HEK293 (cell line): Measurements from ENCODE around the gene LLGL1.

Source experiments
- BCL11A ChIP-seq: fragments of 450-650 bp; formaldehyde crosslinking; IDR thresholded peaks from 2 replicates; pipeline ENCODE4 v1.5.1; 2016; ENCODE audit warnings: low read depth, missing biosample characterization, missing genetic modification characterization
- CTCF ChIP-seq: fragments of 450-650 bp; formaldehyde crosslinking; IDR thresholded peaks from 2 replicates; pipeline ENCODE4 v1.5.1; 2016; ENCODE audit warnings: missing biosample characterization, missing genetic modification characterization
- EGR2 ChIP-seq: fragments of 450-650 bp; formaldehyde crosslinking; IDR thresholded peaks from 2 replicates; pipeline ENCODE4 v1.5.1; 2016; ENCODE audit warnings: low read depth, missing biosample characterization, missing genetic modification characterization
- KLF10 ChIP-seq: fragments of 450-650 bp; IDR thresholded peaks from 2 replicates; pipeline ENCODE4 v1.5.1; 2018; ENCODE audit warnings: missing biosample characterization, mild to moderate bottlenecking, missing genetic modification characterization
- PRDM6 ChIP-seq: fragments of 450-650 bp; formaldehyde crosslinking; IDR thresholded peaks from 2 replicates; pipeline ENCODE4 v1.5.1; 2017; ENCODE audit warnings: missing biosample characterization, missing genetic modification characterization
- SCRT1 ChIP-seq: fragments of 450-650 bp; formaldehyde crosslinking; IDR thresholded peaks from 2 replicates; pipeline ENCODE4 v1.5.1; 2016; ENCODE audit warnings: missing biosample characterization, missing genetic modification characterization, borderline replicate concordance
- SP3 ChIP-seq: fragments of 450-650 bp; formaldehyde crosslinking; IDR thresholded peaks from 2 replicates; pipeline ENCODE4 v1.5.1; 2016; ENCODE audit warnings: missing biosample characterization, missing genetic modification characterization
- TSHZ1 ChIP-seq: fragments of 450-650 bp; formaldehyde crosslinking; IDR thresholded peaks from 2 replicates; pipeline ENCODE4 v1.5.1; 2016; ENCODE audit warnings: missing biosample characterization, missing genetic modification characterization, borderline replicate concordance
- YY1 ChIP-seq: fragments of 450-650 bp; formaldehyde crosslinking; IDR thresholded peaks from 2 replicates; pipeline ENCODE4 v1.5.1; 2018; ENCODE audit warnings: missing biosample characterization, missing genetic modification characterization
- ZBTB11 ChIP-seq: fragments of 450-650 bp; formaldehyde crosslinking; conservative IDR thresholded peaks from 2 replicates; pipeline ENCODE4 v1.5.1; 2016; ENCODE audit warnings: low read depth, missing biosample characterization, missing genetic modification characterization
- ZBTB21 ChIP-seq: fragments of 450-650 bp; formaldehyde crosslinking; IDR thresholded peaks from 2 replicates; pipeline ENCODE4 v1.5.1; 2017; ENCODE audit warnings: missing biosample characterization, missing genetic modification characterization
- ZNF112 ChIP-seq: fragments of 450-650 bp; formaldehyde crosslinking; IDR thresholded peaks from 2 replicates; pipeline ENCODE4 v1.5.0; 2017; ENCODE audit warnings: missing biosample characterization, missing genetic modification characterization
- ZNF24 ChIP-seq: fragments of 450-650 bp; formaldehyde crosslinking; IDR thresholded peaks from 2 replicates; pipeline ENCODE4 v1.5.1; 2016; ENCODE audit warnings: missing biosample characterization, missing genetic modification characterization
- ZNF26 ChIP-seq: fragments of 450-650 bp; formaldehyde crosslinking; IDR thresholded peaks from 2 replicates; pipeline ENCODE4 v1.5.1; 2016; ENCODE audit warnings: missing biosample characterization, missing genetic modification characterization
- ZNF274 ChIP-seq, 2 experiments: fragments of 200-500 bp in 1 of 2; fragments of 450-650 bp in 1 of 2; sonication (Bioruptor generic) in 1 of 2; formaldehyde crosslinking in 1 of 2; IDR thresholded peaks; 2 replicates each; pipeline versions ENCODE4 v1.5.1 to v1.6.1; 2014 to 2016; ENCODE audit warnings: borderline replicate concordance in 1 of 2, inconsistent platforms in 1 of 2, low read length in 1 of 2, missing biosample characterization in 1 of 2, missing genetic modification characterization in 1 of 2
- ZNF280C ChIP-seq: fragments of 450-650 bp; formaldehyde crosslinking; IDR thresholded peaks from 2 replicates; pipeline ENCODE4 v1.5.1; 2016; ENCODE audit warnings: missing biosample characterization, missing genetic modification characterization
- ZNF324 ChIP-seq: fragments of 450-650 bp; formaldehyde crosslinking; IDR thresholded peaks from 2 replicates; pipeline ENCODE4 v1.5.1; 2016; ENCODE audit warnings: missing biosample characterization, missing genetic modification characterization
- ZNF391 ChIP-seq: fragments of 450-650 bp; formaldehyde crosslinking; IDR thresholded peaks from 2 replicates; pipeline ENCODE4 v1.5.1; 2016; ENCODE audit warnings: low read depth, missing biosample characterization, missing genetic modification characterization, borderline replicate concordance
- ZNF404 ChIP-seq: fragments of 450-650 bp; formaldehyde crosslinking; IDR thresholded peaks from 2 replicates; pipeline ENCODE4 v1.5.1; 2017; ENCODE audit warnings: missing biosample characterization, missing genetic modification characterization
- ZNF658 ChIP-seq: fragments of 450-650 bp; formaldehyde crosslinking; IDR thresholded peaks from 2 replicates; pipeline ENCODE4; 2016; ENCODE audit warnings: missing biosample characterization, missing genetic modification characterization
- ZNF664 ChIP-seq: fragments of 450-650 bp; formaldehyde crosslinking; IDR thresholded peaks from 2 replicates; pipeline ENCODE4 v1.5.1; 2016; ENCODE audit warnings: missing biosample characterization, missing genetic modification characterization
- ZNF768 ChIP-seq: fragments of 450-650 bp; formaldehyde crosslinking; IDR thresholded peaks from 2 replicates; pipeline ENCODE4 v1.5.1; 2018; ENCODE audit warnings: missing biosample characterization, mild to moderate bottlenecking, missing genetic modification characterization
- ZNF776 ChIP-seq: fragments of 450-650 bp; formaldehyde crosslinking; IDR thresholded peaks from 2 replicates; pipeline ENCODE4 v1.5.0; 2017; ENCODE audit warnings: missing biosample characterization, missing genetic modification characterization, borderline replicate concordance
- ZNF777 ChIP-seq: fragments of 450-650 bp; formaldehyde crosslinking; IDR thresholded peaks from 2 replicates; pipeline ENCODE4 v1.5.1; 2017; ENCODE audit warnings: missing biosample characterization, missing genetic modification characterization, borderline replicate concordance

LLGL1 gene

GRCh38 chr17:18260332-18261145 lies 35.1 kb downstream of the LLGL1 start, which contains the start of gene MIEF2 (continued):
- no peak for TF ChIP-seq PRDM6 (tag by site-specific recombination)
- peak; percentile 86 for TF ChIP-seq SCRT1 (tag by site-specific recombination)
- TF ChIP-seq ZNF776, result no peak
- no peak for TF ChIP-seq CTCF (tag by site-specific recombination)
- no peak for TF ChIP-seq ZNF24 (tag by site-specific recombination)
- no peak for TF ChIP-seq ZNF658 (tag by site-specific recombination)
- no peak for TF ChIP-seq ZBTB21
- TF ChIP-seq ZNF324 (tag by site-specific recombination), result peak; percentile 43; the same call in 1 of the 2 replicates
- no peak for TF ChIP-seq ZNF768 (tag by site-specific recombination)
- no peak for TF ChIP-seq ZNF391 (tag by site-specific recombination)
- peak; percentile 71 for TF ChIP-seq KLF10 (tag by site-specific recombination)
- TF ChIP-seq ZNF777, result peak; percentile 90; the same call in 1 of the 2 replicates
- TF ChIP-seq ZNF112 (tag by site-specific recombination), result no peak
- no peak for TF ChIP-seq ZNF404 (tag by site-specific recombination)
- no peak for TF ChIP-seq ZNF274 (IDR thresholded peaks at IDR 0.05; ENCODE audit: low read length)
- no peak for TF ChIP-seq ZNF274 (tag by site-specific recombination; IDR thresholded peaks at IDR 0.05; ENCODE audit: borderline replicate concordance)
- TF ChIP-seq ZBTB11, result peak; percentile 79
- TF ChIP-seq BCL11A (tag by site-specific recombination), result no peak
- peak; percentile 77 for TF ChIP-seq EGR2 (tag by site-specific recombination)
- no peak for TF ChIP-seq TSHZ1 (tag by site-specific recombination)
- TF ChIP-seq YY1 (tag by site-specific recombination), result no peak
- no peak for TF ChIP-seq ZNF664
- no peak for TF ChIP-seq ZNF26 (tag by site-specific recombination)
- peak; percentile 94 for TF ChIP-seq SP3 (tag by site-specific recombination)
- no peak for TF ChIP-seq ZNF280C (tag by site-specific recombination)
